ENCODE measurements around the gene ZFP91.

ZFP91 gene

DNA sequence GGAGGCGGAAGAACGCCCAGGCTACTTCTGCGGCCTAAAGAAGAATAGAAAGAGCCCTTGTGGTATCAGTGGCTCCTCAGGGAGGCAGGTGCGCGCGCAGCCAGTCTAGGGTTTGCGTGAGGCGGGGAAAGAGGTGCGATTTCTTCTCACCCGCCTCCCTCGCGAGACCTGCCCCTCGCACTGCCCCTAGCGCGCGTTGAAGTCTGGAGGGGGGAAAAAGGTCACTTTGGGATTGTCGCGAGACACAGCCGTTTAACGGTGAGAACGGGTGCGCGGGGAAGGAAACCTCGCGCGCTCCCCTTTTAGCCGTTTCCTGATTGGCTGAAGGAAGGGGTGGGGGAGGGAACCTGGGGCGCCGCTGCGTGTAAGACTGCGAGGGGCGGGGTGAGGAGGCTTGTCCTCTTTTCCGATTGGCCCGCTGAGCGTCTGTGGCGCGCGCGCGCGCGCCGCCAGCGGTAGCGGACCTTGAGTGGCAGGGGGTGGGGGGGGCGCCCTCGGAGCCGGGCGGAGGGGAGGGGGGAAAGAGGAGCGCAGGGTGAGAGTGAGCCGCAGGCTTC lies at the start of gene ZFP91:
TSS of gene ZFP91 (plus strand) at position 429 of the 557 bp plus-strand sequence. CDS start 219 bp downstream, outside the sequence.
- peaks cover 14% of the 10 kb centered on the region for H3K79me2 ChIP-seq
- peak within 1 kb of the TSS; percentile 92 for H3K4me2 ChIP-seq (ENCODE audit: low read length)
- no peaks in the 10 kb centered on the region for H3K4me1 ChIP-seq
- no peaks in the 10 kb centered on the region for H3K36me3 ChIP-seq (ENCODE audit: control insufficient read depth, insufficient read depth, low read length)
- H3K27ac ChIP-seq = peak within 1 kb of the TSS; percentile 99
- TF ChIP-seq CTCF (IDR thresholded peaks at IDR 0.05) = no peak
- peak within 1 kb of the TSS; percentile 89 for H2AFZ ChIP-seq
- peak within 1 kb of the TSS; percentile 99 for H3K4me3 ChIP-seq (ENCODE audit: low read depth, low read length)
- no peaks in the 10 kb centered on the region for H3K27me3 ChIP-seq (ENCODE audit: control insufficient read depth, insufficient read depth, low read length)
- no peaks in the 10 kb centered on the region for H3K9me3 ChIP-seq (ENCODE audit: control insufficient read depth, low read length)
- H3K9ac ChIP-seq = peak within 1 kb of the TSS; percentile 94

- H2AFZ ChIP-seq = no peak overlapping the region
- no peaks in the 10 kb centered on the region for H3K79me2 ChIP-seq
- no peak overlapping the region for H3K9ac ChIP-seq
- H3K9me3 ChIP-seq (ENCODE audit: control insufficient read depth, low read length) = no peaks in the 10 kb centered on the region
- H3K27ac ChIP-seq = no peak overlapping the region
- no peak overlapping the region for H3K4me2 ChIP-seq (ENCODE audit: low read length)
- H3K4me1 ChIP-seq = no peaks in the 10 kb centered on the region
- no peak overlapping the region for H3K4me3 ChIP-seq (ENCODE audit: low read depth, low read length)
- H3K27me3 ChIP-seq (ENCODE audit: control insufficient read depth, insufficient read depth, low read length) = no peaks in the 10 kb centered on the region
- no peak for TF ChIP-seq CTCF (IDR thresholded peaks at IDR 0.05)
- H3K36me3 ChIP-seq (ENCODE audit: control insufficient read depth, insufficient read depth, low read length) = no peaks in the 10 kb centered on the region
These were observed 48.6 kb upstream of the ZFP91 start for GRCh38 chr11:58530236-58530635.

DNA sequence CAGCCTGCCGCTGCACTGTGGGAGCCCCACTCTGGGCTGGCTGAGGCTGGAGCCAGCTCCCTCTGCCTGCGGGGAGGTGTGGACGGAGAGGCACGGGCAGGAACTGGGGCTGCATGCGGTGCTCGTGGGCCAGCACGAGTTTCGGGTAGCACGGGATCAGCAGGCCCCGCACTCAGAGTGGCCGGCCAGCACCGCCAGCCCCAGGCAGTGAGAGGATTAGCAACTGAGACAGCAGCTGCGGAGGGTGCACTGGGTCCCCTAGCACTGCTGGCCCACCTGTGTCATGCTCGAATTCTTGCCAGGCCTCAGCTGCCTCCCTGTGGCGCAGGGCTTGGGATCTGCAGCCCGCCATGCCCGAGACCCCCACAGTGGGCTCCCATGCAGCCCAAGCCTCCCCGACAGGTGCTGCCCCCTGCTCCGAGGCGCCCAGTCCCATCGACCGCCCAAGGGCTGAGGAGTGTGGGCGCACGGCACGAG lies 47.0 kb upstream of the ZFP91 start:
- Histone ChIP-seq H3K36me3 (ENCODE audit: control insufficient read depth, insufficient read depth, low read length) (no peaks in the 10 kb centered on the region), H3K4me2 (ENCODE audit: low read length) (no peak overlapping the region), H3K9ac (no peak overlapping the region), H3K79me2 (no peaks in the 10 kb centered on the region), H3K4me1 (no peaks in the 10 kb centered on the region), H3K27ac (no peak overlapping the region), H3K4me3 (ENCODE audit: low read depth, low read length) (no peak overlapping the region), H3K27me3 (ENCODE audit: control insufficient read depth, insufficient read depth, low read length) (no peaks in the 10 kb centered on the region), H3K9me3 (ENCODE audit: control insufficient read depth, low read length) (no peaks in the 10 kb centered on the region), H2AFZ (no peak overlapping the region)
- no peak for TF ChIP-seq CTCF (IDR thresholded peaks at IDR 0.05)

GRCh38 chr11:58546841-58547240 lies 32.0 kb upstream of the ZFP91 start:
- no peak overlapping the region for H2AFZ ChIP-seq
- H3K4me3 ChIP-seq (ENCODE audit: low read depth, low read length) = no peak overlapping the region
- no peak overlapping the region for H3K9ac ChIP-seq
- H3K27me3 ChIP-seq (ENCODE audit: control insufficient read depth, insufficient read depth, low read length) = no peaks in the 10 kb centered on the region
- no peaks in the 10 kb centered on the region for H3K9me3 ChIP-seq (ENCODE audit: control insufficient read depth, low read length)
- TF ChIP-seq CTCF (IDR thresholded peaks at IDR 0.05) = no peak
- no peaks in the 10 kb centered on the region for H3K4me1 ChIP-seq
- no peak overlapping the region for H3K4me2 ChIP-seq (ENCODE audit: low read length)
- H3K27ac ChIP-seq = no peak overlapping the region
- H3K79me2 ChIP-seq = no peaks in the 10 kb centered on the region
- H3K36me3 ChIP-seq (ENCODE audit: control insufficient read depth, insufficient read depth, low read length) = no peaks in the 10 kb centered on the region

DNA sequence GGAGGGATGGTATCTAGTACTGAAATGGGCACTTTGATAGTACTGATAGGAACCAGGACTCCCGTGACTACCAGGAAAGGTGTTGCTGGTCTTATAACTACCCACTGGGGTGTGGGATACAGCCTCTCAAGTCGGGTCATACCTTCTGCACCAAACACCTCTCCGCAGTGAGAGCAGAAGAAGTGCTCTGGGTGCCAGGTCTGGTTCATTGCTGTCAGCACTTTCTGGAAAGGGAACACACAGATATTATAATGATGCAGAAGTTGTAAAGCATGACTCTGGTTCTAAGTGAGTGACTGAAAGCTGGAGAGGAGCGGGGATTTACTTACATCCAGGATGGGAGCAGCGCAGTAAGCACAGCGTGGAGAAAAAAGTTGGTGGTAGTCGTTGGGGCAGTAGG lies 29.2 kb upstream of the ZFP91 start:
- no peaks in the 10 kb centered on the region for H3K27me3 ChIP-seq (ENCODE audit: control insufficient read depth, insufficient read depth, low read length)
- H3K4me2 ChIP-seq (ENCODE audit: low read length) = no peak overlapping the region
- no peaks in the 10 kb centered on the region for H3K79me2 ChIP-seq
- H3K9me3 ChIP-seq (ENCODE audit: control insufficient read depth, low read length) = no peaks in the 10 kb centered on the region
- TF ChIP-seq CTCF (IDR thresholded peaks at IDR 0.05) = no peak
- H3K4me1 ChIP-seq = no peaks in the 10 kb centered on the region
- H3K4me3 ChIP-seq (ENCODE audit: low read depth, low read length) = no peak overlapping the region
- no peak overlapping the region for H2AFZ ChIP-seq
- H3K9ac ChIP-seq = no peak overlapping the region
- no peaks in the 10 kb centered on the region for H3K36me3 ChIP-seq (ENCODE audit: control insufficient read depth, insufficient read depth, low read length)
- no peak overlapping the region for H3K27ac ChIP-seq

Data from parathyroid adenoma (tissue), 2 donors.